DMS 273 treated with DMSO at 0.1 percent for 48 hours (cell line): Measurements from ENCODE around the gene PTPN9.

ENCODE experiments used
- DNase-seq: peaks from one replicate; lab custom pipeline; 2025; lab: John Stamatoyannopoulos, UW

PTPN9 gene

GRCh38 chr15:75416584-75416983 is 162.5 kb downstream of the PTPN9 start:
- no peak for DNase-seq
